Brain microvascular endothelial cell (primary cell): ENCODE measurements around the gene MPV17L2.

Source experiments
- DNase-seq: peaks from one replicate; pipeline ENCODE4 v3.0.0-alpha.2; 2020
- H3K27ac ChIP-seq: fragments of 250-450 bp; sonication (Bioruptor Pico); 2 replicates; pipeline ENCODE4 v1.5.1; 2020; ENCODE audit warnings: mild to moderate bottlenecking, moderate library complexity
- H3K27me3 ChIP-seq: fragments of 250-450 bp; sonication (Bioruptor Pico); replicated peaks from 2 replicates; pipeline ENCODE4 v1.5.1; 2020; ENCODE audit warnings: mild to moderate bottlenecking
- H3K36me3 ChIP-seq: fragments of 250-450 bp; sonication (Bioruptor Pico); replicated peaks from 2 replicates; pipeline ENCODE4 v1.5.1; 2020; ENCODE audit warnings: mild to moderate bottlenecking
- H3K4me3 ChIP-seq: 2 replicates; pipeline ENCODE4 v1.5.1; 2011; ENCODE audit warnings: low read depth, mild to moderate bottlenecking, control low read depth, low read length, moderate library complexity
- in situ Hi-C: cut with HindIII; loops from 2 replicates; pipeline ENCODE4 v1.10.0; 2017; ENCODE audit warnings: low sequenced_read_pairs, low pct_ligation_motif_present
- TF ChIP-seq, protein P1 (sequence below): IDR thresholded peaks from 2 replicates; pipeline ENCODE4 v1.5.1; 2011; ENCODE audit warnings: low read depth, mild to moderate bottlenecking, moderate library complexity, low read length, control low read depth, inconsistent platforms; ENCODE audit errors: missing control alignments

The MPV17L2 gene

DNA sequence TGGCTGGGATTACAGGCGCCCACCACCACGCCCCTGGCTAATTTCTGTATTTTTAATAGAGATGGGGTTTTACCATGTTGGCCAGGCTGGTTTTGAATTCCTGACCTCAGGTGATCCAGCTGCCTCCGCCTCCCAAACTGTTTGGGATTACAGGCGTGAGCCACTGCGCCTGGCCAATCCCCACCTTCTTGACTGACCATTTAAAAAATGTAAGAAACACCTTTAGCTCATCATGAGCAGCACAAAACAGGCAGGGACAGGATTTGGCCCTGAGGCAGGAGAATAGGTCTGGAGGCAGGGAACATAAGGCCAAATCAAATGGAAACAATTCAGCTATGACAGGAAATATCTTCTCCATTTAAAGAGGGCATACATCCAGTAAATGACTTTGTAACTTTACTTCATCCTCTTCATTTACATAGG is 1.4 kb upstream of the MPV17L2 start:
- in situ Hi-C loops: no loop called here
- TF ChIP-seq, protein P1, sequence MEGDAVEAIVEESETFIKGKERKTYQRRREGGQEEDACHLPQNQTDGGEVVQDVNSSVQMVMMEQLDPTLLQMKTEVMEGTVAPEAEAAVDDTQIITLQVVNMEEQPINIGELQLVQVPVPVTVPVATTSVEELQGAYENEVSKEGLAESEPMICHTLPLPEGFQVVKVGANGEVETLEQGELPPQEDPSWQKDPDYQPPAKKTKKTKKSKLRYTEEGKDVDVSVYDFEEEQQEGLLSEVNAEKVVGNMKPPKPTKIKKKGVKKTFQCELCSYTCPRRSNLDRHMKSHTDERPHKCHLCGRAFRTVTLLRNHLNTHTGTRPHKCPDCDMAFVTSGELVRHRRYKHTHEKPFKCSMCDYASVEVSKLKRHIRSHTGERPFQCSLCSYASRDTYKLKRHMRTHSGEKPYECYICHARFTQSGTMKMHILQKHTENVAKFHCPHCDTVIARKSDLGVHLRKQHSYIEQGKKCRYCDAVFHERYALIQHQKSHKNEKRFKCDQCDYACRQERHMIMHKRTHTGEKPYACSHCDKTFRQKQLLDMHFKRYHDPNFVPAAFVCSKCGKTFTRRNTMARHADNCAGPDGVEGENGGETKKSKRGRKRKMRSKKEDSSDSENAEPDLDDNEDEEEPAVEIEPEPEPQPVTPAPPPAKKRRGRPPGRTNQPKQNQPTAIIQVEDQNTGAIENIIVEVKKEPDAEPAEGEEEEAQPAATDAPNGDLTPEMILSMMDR: no peak
- H3K36me3 ChIP-seq: peaks cover 7% of the 10 kb centered on the region
- H3K4me3 ChIP-seq: peak overlapping the region; percentile 57
- no peaks in the 10 kb centered on the region for H3K27me3 ChIP-seq
- peak overlapping the region; percentile 81 for H3K27ac ChIP-seq
- no peak for DNase-seq

DNA sequence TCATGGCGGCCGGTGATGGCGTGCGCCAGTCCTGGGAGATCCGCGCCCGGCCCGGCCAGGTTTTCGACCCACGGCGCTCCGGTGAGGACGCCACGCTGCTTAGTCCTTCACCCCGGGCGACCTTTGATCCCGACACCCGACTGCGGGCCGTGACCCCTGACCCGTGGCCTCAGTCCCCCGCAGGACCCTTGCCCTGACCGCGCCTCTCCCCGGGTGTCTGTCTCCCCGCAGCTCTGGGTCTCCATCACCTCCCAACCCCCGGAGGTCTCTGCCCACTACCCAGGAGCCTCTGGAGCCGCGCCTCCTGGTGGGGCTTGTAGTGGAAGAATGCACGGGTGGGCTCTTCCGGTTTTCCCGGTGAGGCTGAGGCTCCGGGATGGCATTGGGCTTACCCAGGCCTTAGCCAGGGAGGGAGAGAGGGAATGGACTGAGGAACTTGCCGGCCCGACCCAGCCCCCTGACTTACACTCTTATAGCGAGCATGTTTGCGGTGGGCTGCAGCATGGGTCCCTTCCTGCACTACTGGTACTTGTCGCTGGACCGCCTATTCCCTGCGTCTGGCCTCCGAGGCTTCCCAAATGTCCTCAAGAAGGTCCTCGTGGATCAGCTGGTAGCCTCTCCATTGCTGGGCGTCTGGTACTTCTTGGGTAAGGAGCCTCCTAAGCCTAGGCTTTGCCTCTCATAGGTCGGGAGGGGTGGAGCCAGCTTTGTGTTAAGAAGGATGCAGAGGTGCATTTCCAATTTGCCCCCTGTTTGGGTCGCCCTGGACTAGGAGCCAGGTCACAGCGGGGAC is 566 bp downstream of the MPV17L2 start:
- Histone ChIP-seq H3K4me3 (peak overlapping the region; percentile 85), H3K36me3 (peaks cover 12% of the 10 kb centered on the region), H3K27me3 (no peaks in the 10 kb centered on the region), H3K27ac (peak overlapping the region; percentile 77)
- in situ Hi-C loops: no loop called here
- no peak for DNase-seq
- TF ChIP-seq, protein P1: peak; percentile 27

DNA sequence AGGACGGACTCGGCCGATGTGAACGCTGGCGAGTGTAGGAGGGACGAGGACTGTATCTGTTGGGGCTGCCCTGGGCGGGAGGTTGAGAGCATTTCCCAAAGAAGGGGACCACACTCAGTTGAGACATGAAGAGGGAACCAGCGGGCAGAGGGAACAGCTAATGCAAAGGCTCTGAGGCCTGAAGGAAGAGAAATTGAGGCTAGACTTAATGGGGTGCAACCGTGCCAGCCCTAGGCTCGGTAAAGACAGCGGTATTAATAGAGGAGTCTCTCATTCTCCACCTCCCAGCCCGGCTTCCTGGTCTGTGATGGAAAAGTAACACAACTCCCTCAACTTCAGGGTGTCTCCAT is 1.1 kb downstream of the MPV17L2 start:
- Histone ChIP-seq H3K36me3 (peaks cover 12% of the 10 kb centered on the region), H3K27me3 (no peaks in the 10 kb centered on the region), H3K27ac (no peak overlapping the region), H3K4me3 (peak overlapping the region; percentile 85)
- TF ChIP-seq, protein P1: no peak
- no peak for DNase-seq
- in situ Hi-C loops: no loop called here

DNA sequence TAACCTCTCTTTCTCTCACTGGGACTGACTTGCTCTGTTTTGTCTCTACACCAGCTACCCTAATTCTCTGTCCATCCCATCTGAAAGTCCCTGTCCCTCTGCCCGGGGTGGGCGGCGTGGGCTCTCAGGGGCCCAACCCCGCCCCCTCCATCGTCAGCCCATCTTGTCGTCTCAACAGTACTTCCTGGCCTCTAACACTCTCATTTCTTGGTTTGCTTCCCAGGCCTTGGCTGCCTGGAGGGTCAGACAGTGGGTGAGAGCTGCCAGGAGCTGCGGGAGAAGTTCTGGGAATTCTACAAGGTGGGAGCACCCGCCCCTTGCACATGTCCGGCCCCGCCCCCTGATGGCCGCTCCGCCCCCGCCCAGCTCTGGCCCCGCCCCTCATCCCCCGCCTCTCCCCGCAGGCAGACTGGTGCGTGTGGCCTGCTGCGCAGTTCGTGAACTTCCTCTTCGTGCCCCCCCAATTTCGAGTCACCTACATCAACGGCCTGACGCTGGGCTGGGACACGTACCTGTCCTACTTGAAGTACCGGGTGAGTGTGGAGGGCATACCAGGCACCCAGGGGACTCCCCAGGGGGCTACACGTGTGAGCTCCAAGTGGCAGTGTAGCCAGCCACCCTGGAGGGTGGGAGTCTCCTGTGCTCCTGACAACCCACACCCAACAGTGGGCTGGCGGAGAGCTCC is 1.7 kb downstream of the MPV17L2 start:
- Histone ChIP-seq H3K36me3 (peaks cover 12% of the 10 kb centered on the region), H3K27ac (no peak overlapping the region), H3K27me3 (no peaks in the 10 kb centered on the region), H3K4me3 (no peak overlapping the region)
- TF ChIP-seq, protein P1: no peak
- no peak for DNase-seq
- in situ Hi-C loops: no loop called here

DNA sequence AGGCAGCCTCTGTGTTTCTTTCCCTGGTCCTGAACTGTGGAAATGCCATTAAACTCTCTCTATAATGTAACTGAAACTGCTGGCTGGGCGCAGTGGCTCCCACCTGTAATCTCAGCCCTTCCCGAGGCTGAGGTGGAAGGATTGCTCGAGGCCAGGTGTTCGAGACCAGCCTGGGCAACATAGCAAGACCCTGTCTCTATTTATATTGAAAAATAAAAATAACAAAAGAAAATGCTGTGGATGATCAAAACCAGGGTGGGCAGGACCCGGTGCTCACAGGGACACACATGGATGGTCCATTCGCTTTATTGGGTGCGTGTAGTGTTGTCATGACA is 3.5 kb downstream of the MPV17L2 start:
- Histone ChIP-seq H3K27ac (no peak overlapping the region), H3K27me3 (no peaks in the 10 kb centered on the region), H3K36me3 (peaks cover 12% of the 10 kb centered on the region), H3K4me3 (no peak overlapping the region)
- no peak for DNase-seq
- TF ChIP-seq, protein P1: no peak
- in situ Hi-C loops: no loop called here
